ENCODE results near the gene RPS28.
"Not testable (repeated sequence)": the region's sequence is repeated elsewhere in the genome, so short reads cannot be mapped to it uniquely, and the experiment has no call there.

Gene RPS28

DNA sequence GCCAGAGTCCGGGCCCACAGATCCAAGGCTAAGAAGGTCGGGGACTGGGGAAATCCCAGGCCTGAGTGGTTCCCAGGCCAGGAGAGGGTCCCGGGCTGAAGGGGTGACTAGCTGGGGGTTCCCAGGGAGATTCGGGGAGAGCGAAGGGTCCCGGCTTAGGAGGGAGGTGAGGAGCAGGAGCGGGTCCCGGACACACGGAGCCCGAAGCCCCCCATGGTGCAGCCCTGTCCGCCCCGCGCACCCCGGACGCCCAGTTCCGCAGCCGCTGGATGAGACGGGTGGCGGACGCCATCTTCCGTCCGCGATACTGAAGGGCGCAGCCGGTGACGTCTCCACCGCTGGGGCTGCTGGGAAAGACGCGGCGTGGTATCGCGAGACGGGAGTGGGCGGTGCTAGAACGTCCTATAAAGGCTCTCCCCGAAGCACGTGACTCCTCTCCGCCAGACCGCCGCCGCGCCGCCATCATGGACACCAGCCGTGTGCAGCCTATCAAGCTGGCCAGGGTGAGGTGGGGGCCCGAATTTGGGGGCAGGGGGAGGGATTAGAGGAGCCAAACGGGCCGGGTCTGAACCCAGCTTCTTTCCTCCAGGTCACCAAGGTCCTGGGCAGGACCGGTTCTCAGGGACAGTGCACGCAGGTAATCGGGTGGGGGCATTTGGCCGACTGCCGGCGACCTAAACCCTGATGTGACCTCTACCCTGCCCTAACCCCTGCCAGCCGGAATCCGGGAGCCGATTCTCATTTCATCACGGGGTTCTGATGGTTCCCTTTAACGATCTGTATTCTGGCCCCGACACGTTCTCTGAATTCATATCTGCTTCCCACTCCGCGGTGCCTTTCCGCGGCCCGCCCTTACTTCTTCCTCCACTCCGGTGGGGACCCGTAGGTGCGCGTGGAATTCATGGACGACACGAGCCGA, at the start of gene RPS28, which contains the start of gene NDUFA7:
Gene RPS28 (plus strand): TSS at position 430 of the 919 bp plus-strand sequence. CDS start 35 bp downstream, at position 465.
Gene NDUFA7 (minus strand): TSS at position 309 of the 919 bp plus-strand sequence. CDS start 17 bp downstream, at position 292.
- peak; percentile 93 to 97 (median 96) for DNase-seq (ENCODE audit: low read depth in 2 of 3, low spot score in 1 of 3)

DNA sequence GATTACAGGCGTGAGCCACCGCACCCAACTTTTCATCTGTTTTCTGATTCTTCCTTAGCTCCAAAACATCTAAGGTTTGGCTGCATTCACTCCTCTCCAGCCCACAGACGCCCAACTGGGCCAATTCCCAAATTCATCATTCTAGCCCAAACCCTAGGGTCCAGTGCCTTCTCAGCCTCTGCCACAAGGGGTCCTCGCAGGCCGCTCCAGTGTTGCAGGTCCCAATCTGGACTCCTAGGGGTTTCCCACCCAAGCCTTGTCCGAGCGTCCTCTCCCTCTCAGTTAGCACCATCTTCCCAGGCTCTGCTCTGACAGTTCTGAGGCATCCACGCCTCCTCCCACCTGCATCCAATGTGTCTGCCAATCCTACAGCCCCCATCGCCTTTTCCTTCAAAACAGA, 44.8 kb upstream of the RPS28 start:
- not testable (repeated sequence) for DNase-seq (ENCODE audit: low read depth in 2 of 3, low spot score in 1 of 3)

DNA sequence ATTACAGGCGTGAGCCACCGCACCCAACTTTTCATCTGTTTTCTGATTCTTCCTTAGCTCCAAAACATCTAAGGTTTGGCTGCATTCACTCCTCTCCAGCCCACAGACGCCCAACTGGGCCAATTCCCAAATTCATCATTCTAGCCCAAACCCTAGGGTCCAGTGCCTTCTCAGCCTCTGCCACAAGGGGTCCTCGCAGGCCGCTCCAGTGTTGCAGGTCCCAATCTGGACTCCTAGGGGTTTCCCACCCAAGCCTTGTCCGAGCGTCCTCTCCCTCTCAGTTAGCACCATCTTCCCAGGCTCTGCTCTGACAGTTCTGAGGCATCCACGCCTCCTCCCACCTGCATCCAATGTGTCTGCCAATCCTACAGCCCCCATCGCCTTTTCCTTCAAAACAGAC, 30.0 kb upstream of the RPS28 start:
- not testable (repeated sequence) for DNase-seq (ENCODE audit: low read depth in 2 of 3, low spot score in 1 of 3)

DNA sequence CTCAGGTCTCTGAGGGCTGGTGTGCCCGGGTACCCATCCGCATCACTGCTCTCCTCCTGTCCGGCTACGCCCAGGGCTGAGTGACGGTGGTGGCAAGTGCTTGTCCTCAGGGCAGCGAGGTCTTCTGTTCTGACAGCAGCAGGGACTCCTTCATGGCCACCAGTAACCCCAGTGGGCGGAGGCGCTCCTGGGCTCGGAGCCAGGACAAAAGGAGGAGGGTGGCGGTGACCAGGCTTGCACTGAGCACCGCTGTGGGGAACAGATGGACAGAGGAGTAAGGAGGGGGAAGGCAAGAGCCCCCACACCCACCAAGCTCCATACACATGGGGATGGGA, 19.0 kb upstream of the RPS28 start:
- DNase-seq (ENCODE audit: low read depth in 2 of 3, low spot score in 1 of 3): no peak

DNA sequence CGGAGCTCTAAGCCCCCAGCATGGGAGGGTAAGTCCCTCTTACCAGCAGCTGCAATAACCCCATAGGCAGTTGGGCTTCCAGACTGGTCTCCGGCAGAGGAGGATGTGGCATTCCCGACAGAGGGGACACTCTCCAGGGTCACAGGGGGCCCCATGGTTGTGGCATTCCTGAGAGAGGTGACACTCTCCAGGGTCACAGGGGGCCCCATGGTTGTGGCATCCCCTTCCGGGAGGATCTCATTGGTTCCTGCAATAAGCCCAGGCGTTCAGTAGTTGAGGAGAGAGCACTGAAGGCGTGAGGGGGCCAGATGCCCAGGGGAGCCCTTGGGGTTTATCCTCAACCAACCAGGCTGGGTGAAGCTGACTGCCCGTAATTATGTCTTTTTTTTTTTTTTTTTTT, 18.6 kb upstream of the RPS28 start:
- no peak for DNase-seq (ENCODE audit: low read depth in 2 of 3, low spot score in 1 of 3)

DNA sequence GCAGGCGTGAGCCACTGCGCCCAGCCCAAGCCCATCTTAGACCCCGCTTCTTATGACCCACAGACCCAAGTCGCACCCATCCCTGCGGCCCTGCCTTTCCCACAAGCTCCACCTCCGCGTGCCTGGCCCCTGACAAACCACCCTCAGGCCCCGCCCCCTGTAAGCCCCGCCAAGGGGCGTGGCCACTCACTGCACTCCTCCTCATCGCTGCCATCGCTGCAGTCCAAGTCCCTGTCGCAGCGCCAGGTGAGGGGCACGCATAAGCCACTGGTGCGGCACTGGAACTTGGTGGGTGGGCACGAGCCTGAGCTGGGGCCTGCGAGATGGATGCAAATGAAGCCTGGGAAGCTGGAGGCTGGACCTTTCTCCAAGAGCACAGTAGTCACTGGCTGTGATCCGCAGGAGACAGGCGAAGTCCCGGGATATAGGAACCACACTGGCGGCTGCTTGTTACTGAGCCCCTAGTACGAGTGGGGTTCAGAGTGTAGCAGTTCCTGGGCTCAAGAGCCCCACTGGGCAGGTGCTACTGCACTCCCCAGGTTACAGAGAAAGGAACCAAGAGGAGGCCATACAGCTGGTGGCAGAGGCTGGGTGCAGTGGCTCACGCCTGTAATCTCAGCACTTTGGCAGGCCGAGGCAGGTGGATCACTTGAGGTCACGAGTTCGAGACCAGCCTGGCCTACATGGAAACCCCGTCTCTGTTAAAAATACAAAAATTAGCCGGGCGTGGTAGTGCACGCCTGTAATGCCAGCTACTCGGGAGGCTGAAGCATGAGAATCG, 16.3 kb upstream of the RPS28 start:
- DNase-seq (ENCODE audit: low read depth in 2 of 3, low spot score in 1 of 3): no peak

DNA sequence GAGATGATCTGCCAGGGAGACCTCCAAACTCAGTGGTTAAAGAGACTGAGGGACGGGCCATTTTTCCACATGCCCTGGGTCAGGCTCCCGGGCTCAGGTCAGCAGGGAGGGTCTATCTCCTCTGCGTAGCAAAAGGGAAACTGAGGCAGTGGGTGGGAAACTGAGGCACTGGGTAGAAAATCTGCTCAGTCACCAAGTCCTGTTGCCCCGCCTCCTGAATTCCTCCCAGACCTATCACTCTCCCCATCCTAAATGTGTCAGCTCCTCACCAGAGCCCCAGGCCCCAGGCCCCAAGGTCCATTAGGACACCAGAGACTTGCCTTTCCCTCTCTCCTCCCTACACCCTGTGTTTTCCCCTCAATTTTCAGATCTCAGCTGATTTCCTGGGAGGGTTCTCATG, 15.5 kb upstream of the RPS28 start:
- DNase-seq (ENCODE audit: low read depth in 2 of 3, low spot score in 1 of 3): no peak

DNA sequence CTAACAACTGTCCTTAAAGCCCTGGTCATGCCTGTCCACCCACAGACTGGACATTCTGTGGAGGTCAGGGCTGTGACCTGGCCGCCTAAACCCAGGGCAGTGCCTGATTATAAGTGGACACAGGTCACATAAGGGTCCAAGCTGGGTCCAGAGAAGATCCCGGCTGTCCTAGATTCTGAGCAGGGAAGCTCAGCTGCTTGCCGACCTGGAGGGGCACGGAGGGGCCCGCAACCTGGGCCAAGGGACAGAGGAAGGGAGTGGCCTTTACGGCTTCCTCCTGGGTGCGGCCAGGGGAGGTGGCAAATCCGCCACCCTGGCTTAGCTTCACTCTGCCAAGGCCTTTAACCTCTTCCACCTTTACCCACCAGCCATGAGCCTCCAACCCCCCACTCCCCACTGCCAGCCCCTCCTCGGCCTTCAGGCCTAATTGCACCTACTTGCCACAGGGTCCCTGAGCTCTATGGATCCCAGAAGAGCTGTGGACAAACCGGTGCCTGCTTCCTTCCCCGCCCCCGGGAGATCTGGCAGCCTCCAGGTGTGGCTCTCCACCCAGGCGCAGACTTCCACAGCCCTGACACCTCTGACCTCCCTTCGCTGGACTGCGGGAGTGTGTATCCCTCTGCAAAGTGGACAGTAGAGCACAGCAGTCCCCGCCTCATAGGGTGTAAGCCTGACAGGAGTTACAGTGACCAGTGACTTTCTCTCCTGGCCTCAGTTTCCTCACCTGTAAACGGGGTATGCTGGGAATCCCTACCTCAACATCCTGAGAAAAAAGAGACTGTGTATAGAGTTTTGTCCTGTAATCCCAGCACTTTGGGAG, 14.9 kb upstream of the RPS28 start:
- no peak for DNase-seq (ENCODE audit: low read depth in 2 of 3, low spot score in 1 of 3)

DNA sequence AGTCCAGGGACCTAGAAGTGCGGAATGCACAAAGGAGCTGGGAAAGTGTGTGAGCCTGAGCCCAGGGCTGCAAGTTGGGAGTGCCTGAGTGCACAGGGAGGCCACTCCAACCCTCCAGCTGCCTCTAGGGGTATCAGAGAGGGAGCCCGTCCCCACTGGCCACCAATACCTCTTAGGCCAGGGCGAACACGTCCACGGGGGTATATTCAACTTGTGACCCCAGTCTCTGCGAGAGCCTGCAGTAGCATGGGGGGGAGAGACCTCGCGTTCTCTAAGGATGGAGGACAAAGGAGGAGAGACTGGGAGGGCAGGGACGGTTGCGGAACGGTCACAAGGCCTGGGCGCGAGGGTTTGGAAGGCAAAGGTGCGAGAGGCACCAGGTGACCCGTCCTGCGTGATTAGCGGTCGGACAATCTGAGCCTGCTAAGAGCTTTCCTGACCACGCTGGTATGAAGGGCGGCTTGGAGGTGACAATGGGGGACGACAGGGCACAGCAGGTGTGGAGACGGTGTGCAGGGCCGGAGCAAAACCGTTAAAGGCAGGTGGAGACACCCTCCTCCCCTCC, 13.8 kb upstream of the RPS28 start:
- DNase-seq (ENCODE audit: low read depth in 2 of 3, low spot score in 1 of 3): no peak

DNA sequence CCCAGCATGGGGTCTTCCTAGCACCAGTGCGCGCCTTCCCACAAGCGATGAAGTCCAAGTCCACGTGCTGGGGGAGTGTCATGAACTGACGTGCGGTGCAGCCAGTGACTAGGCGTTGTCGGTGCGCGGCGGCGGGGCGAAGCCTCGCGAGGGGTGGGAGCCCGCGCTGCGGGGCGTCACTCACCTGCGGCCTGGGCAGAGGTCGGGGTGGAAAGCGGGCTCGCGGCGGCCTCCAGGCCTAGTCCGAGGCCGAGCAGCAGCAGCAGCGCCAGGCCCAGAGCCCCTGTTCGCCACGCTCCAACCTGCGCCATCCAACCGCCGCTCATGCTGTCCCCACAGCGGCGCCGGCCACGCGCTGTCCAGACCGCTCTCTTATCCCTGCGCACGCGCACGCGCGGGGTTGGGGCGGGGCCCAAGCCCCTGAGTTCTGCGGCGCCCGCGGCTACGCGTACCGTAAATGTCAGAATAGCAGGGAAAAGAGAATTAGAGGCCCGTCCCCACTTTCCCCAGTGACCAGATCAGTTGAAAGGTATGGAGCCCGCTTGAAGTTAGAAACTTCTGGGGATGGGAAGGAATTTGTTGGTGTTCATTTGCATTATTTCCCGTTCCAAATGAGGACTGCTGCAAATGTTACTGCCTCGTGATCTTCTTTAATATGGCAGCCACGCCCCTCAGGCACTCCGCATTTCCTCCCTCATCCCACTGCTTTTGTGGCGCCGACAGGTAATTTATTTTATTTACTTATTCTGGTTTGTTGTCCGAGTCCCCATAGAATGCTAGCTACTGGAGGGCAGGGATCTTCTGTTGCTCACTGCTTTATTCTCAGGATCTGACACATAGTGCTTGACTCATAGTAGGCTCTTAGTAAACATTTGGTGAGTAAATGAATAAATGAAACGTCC, 13.1 kb upstream of the RPS28 start, which contains the start of gene CD320:
Gene CD320 (minus strand): TSS at position 394 of the 902 bp plus-strand sequence. CDS start 68 bp downstream, at position 326.
- DNase-seq (ENCODE audit: low read depth in 2 of 3, low spot score in 1 of 3): peak; percentile 80 to 85 (median 81)

DNA sequence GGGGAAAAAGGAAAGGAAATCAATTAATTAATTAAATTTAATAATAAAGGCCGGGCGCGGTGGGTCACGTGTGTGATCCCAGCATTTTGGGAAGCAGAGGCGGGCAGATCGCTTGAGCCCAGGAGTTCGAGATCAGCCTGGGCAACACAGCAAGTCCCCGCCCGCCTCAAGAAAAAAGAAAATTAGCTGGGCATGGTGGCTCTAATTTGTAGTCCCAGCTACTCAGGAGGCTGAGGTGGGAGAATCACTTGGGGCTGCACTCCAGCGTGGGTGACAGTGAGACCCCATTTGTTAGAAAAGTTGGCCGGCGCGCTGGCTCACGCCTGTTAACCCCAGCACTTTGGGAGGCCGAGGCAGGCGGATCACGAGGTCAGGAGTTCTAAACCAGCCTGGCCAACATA, 12.4 kb upstream of the RPS28 start:
- DNase-seq (ENCODE audit: low read depth in 2 of 3, low spot score in 1 of 3): no peak

DNA sequence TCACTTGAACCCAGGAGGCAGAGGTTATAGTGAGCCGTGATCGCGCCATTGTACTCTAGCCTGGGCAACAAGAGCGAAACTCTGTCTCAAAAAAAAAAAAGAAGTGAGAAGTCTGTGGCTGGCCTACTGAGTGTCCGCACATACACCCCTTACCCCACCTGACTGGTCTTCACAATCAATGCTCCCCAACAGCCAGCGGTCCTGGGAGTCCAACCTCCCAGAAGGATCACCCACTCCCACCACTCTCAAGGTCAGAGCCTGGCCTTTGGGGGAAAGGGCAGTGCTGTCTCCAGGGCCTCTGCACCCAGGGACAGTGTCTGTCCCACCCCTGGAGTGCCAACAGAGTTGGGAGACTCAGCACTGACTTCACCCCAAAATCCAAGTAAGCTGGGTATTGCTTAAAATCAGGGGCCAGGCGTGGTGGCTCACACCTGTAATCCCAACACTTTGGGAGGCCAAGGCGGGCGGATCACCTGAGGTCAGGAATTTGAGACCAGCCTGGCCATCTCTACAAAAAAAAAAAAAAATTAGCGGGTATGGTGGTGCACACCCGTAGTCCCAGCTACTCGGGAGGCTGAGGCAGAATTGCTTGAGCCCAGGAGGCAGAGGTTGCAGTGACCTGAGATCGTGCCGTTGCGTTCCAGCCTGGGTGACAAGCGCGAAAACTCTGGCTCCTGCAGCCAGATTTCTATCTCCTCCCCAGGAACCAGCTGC, 10.8 kb upstream of the RPS28 start:
- no peak for DNase-seq (ENCODE audit: low read depth in 2 of 3, low spot score in 1 of 3)

DNA sequence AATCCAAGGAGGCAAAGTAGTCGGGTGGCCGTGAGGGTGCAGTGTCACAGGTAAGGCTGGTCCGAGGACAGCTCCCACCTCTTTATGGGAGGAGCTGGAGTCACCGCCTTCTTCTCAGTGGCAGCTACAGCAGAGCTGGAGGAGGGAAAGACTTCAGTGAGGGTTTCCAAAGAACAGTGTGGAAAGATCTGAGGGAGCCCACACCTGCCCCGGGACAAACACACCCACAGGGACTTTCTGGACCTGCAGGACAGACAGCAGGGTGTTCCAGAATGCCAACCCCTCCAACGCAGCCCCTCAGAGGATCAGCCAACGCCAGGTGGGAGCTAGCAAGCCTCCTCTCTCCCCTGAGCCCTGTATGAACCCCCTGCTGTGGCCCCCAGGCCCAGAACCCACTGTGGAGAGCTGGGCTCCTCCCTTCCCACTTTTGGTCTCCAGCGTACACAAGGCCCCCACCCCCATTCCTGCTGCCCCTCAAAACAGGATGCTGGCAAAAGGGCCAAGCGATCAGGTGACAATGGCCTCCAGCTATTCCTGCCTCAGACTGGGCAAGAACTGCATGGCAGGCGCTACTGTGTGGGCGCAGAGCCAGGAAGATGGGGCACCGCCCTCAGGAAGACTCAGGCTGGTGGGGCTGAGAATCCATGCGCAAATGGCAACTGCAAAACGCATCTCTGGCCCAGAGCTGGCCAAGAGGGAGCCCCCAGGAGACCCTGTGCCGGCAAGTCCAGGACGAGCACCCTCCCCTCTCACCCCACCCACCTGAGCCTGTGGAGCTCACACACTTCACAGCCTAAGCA, 9.6 kb upstream of the RPS28 start:
- no peak for DNase-seq (ENCODE audit: low read depth in 2 of 3, low spot score in 1 of 3)

DNA sequence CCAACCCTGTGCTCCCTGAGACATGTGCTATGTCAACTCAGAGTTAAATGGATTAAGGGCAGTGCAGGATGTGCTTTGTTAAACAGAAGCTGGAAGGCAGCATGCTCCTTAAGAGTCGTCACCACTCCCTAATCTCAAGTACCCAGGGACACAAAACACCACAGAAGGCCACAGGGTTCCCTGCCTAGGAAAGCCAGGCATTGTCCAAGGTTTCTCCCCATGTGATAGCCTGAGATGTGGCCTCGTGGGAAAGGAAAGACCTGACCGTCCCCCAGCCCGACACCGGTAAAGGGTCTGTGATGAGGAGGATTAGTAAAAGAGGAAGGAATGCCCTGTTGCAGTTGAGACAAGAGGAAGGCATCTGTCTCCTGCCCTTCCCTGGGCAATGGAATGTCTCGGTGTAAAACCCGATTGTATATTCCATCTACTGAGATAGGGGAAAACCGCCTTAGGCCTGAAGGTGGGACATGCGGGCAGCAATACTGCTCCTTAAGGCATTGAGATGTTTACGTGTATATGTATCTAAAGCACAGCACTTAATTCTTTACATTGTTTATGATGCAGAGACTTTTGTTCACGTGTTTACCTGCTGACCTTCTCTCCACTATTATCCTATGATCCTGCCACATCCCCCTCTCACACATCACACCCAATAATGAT, 6.2 kb upstream of the RPS28 start:
- not testable (repeated sequence) for DNase-seq (ENCODE audit: low read depth in 2 of 3, low spot score in 1 of 3)

DNA sequence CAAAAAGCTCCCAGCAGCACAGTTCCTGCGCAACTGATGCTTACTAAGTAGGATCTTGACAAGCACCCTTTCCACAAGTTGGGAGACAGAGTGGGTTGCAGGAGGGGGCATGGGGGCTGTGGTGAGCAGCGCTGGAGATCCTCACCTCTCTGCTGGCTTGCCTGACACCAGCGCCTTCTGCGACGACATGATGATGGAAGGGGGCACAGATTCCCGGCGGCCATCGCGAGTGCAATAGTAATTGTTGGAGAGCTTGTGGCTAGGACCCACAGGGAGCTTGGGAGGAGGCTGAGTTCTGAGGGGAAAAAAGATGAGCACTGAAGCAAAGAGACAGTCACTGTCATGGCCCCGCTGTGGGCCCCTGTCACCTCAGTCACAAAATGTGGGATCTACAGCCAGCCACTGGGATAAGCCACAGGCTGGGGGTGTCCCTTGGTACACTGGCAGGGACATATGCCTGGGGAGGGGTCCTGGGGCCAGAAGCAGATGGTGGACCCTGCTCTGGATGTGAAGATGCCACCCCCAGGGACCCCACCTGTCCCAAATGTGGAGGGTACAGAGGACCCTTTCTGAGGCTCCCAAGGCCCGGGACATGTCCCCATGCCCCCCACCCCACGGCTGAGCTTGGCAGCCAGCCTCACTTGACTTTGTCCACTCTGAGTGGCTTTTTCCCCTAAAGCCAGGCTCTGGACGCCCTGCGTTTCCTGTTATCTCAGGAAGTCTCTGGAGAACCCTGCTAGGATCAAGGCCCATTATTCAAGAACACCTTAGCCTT, 4.8 kb upstream of the RPS28 start:
- DNase-seq (ENCODE audit: low read depth in 2 of 3, low spot score in 1 of 3): no peak

DNA sequence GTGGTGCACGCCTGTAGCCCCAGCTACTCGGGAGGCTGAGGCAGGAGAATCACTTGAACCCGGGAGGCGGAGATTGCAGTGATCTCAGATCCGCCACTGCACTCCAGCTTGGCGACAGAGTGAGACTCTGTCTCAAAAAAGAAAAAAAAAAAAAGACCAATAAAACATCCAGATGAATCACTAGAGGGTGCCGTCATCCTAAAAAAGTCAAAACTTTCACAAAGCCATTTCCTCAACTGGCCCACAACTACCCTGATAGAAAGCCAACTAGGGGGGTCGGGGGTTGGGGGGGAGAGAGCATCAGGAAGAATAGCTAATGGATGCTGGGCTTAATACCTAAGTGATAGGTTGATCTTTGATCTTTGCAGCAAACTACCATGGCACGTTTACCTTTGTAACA, 2.5 kb upstream of the RPS28 start:
- not testable (repeated sequence) for DNase-seq (ENCODE audit: low read depth in 2 of 3, low spot score in 1 of 3)

Measured in stimulated activated CD4-positive, alpha-beta T cell treated with anti-CD3 and anti-CD28 coated beads, Interleukin-12 subunit alpha, Interleukin-12 subunit beta, amount 100 ng/mL, for 48 hours (primary cell).